Dedifferentiated amniotic fluid mesenchymal stem cell (primary cell): ENCODE measurements around the gene GALNT2.

Source experiments
- DNase-seq: peaks from one replicate; pipeline ENCODE4 v3.0.0-alpha.2; 2016; ENCODE audit errors: extremely low spot score

Gene GALNT2

DNA sequence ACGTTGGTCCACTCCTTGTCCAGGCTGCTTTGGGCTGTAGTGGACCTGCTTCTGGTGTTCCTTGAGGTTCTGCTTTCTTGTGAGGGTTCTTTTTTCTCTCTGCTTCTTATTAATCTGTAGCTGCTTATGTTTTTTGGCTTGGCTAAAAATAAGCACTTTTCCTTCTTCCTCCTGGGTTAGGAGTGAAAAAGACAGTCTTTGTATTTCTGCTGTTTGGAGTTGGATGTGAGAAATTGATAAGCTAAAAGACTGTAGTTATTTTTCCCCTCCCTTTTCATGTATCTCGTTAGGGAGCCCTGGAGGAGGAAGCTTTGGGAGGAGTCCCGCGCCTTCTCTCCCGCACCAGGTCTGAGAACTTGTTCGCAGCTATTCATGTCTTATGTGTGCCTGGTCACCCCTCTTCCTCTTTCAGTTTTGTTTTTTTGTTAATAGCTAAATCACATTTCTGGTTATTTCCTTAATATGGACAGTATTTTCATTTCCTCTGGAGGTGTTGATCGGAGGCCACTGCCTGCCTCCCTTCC, 79.0 kb downstream of the GALNT2 start:
- no peak for DNase-seq

- no peak for DNase-seq
These were observed 79.7 kb downstream of the GALNT2 start for GRCh38 chr1:230146709-230147108.

DNA sequence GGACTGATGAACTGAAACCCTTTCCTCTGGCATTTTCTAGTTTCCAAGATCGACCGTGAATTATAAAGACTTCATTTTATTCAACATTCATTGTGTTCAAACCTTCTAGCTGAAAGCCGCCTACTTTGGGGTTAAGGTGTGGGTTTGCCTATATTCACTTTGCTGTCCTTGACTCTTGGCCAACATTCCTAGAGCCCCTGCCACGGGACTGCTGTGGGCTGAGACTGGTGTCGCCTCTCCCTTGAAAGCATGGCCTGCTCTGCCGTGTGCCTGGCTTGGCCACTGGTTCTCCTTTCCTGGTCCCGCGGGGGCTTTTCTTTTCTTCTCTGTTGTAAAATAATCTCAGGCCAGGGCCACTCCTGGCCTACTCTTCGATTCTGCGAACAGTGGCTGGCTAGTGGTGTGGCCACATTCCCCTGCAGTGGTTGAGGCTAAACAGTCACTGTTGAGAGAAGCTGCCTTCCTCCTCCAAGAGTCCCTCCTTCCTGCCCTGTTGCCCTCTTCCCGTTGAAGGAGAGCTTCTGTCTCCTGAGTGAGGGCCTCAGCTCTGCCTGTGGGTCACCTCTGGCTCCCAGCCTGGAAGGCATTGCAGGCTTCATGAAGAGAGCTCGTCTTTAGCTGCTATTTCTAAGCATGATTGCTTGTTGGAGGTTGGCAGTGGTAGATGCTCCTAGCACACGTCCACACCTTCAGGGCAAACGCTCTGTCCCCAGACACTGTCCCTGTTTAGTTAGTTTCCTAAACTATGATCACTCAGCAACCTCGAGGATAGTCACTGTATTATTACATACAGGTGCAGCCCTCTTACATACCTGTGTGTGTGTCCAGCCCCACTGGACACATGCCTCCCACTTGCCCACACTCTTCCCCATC, 80.5 kb downstream of the GALNT2 start:
- DNase-seq = no peak

GRCh38 chr1:230148126-230148652, 81.2 kb downstream of the GALNT2 start:
- DNase-seq = no peak

GRCh38 chr1:230148768-230149469, 81.9 kb downstream of the GALNT2 start:
- no peak for DNase-seq

GRCh38 chr1:230149751-230150584, 82.9 kb downstream of the GALNT2 start:
- no peak for DNase-seq

DNA sequence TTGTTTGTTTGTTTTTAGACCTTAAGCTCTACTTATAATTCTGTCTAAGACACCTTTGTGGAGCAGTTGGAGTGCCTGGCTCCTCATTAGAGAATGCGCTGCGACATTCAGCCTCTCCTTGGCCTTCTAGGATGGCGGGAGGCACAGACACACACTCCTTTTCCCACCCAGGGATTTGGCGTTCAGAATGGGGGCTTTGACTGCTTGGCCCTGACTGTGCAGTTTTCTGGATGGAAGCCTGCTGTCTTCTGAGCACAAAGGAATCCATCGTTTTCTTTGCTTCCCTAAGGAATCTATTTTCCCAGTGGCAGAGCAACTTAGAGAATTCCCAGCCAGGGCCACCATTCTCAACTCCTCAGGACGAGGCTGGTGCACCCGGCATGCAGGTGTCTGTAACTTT, 83.6 kb downstream of the GALNT2 start:
- DNase-seq = no peak

DNA sequence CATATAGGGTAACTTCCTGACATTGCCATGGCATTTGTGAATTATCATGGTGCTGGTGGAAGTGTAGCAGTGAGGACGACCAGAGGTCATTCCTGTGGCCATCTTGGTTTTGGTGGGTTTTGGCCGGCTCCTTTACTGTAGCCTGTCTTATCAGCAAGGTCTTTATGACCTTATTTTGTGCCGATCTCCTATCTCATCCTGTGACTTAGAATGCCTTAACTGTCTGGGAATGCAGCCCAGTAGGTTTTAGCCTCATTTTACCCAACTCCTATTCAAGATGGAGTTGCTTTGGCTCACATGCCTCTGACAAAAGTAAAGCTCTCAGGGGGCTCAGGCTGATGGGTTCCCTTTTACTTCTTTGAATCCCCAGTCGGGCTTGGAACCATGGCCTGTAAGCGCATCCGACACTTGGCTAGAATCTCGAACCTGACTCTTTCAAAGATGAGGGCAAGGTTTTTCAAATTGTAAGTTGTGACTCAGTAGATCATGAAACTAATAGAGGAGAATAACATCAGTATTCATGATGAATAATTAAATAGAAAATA, 85.0 kb downstream of the GALNT2 start:
- no peak for DNase-seq

DNA sequence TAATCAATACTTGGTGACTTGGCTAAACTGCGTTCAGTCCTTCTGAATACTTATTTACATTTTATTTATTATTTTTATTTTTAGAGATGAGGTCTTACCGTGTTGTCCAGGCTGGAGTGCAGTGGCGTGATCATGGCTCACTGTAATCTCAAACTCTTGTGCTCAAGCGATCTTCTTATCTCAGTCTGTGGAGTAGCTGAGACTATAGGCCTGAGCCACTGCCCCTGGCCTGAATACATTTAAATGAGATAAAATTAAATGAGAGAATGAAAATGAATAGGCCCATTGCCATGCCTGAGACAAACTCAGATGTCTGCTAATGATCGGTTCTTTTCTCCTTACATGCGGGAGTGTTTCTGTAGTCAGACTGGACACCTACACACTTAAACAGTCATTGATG, 86.0 kb downstream of the GALNT2 start:
- no peak for DNase-seq

GRCh38 chr1:230153641-230154296, 86.7 kb downstream of the GALNT2 start:
- no peak for DNase-seq

GRCh38 chr1:230155021-230155420, 88.0 kb downstream of the GALNT2 start:
- no peak for DNase-seq

GRCh38 chr1:230156068-230156467, 89.0 kb downstream of the GALNT2 start:
- DNase-seq = no peak

DNA sequence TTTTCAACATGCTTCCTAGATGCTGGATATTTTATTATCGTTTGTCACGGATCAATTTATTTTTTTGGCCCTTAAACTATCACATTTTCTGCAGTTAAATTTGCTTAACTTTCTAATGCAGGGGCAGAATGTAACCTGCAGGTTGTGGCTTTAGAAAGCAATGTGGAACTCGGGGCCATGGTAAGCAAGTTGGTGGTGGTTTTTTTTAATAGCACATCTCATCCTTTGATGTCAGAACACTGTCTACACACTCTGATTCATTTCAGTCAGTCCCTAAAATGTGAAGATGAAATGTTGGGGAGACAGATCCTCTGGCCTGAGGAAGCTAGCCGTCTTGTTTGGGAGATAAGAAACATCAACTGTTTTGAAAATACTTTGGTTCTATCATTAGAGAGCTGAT, 89.5 kb downstream of the GALNT2 start:
- no peak for DNase-seq

GRCh38 chr1:230157420-230158390, 90.7 kb downstream of the GALNT2 start:
- DNase-seq = no peak

DNA sequence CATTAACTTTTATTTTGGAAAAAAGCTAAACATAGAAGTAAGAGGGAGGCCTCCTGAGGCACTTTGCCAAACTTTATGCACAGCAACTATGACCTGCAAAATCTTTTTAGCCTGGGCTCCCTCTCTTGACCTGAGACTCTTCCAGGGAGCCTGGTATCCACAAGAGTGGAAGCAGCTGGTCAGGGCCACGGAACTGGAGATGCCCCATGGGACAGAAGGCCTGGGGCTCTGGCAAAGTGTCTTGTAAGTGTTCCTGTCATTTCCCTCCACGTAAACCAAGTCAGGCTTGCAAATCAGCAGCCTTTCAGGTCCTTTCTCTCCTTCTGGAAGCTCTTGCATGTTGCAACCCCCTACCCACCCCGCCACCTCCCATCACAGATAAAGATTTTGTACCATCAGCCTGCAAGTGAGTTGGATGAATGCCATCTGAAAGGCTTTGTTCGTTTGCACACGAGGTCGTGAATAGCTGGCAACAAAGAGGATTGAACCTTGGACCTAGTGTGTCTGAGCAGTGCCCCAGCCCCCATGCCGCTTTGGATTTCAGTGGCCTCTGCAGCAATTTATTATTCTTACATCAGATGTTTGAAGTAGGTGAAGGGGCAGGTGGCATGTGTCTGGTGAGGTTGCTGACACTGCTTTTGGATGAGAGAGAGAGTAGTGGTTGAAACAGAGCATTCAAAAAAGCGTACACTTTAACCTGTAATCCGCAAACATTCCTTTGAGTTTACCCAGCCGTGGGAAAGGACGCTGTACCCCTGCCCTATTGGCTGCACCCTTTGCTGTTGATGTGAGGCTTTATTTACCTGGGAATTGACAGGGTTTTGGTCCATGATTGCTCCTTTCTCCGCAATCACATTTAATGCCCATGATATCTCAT, 91.6 kb downstream of the GALNT2 start:
- DNase-seq = no peak

GRCh38 chr1:230159580-230159979, 92.5 kb downstream of the GALNT2 start:
- DNase-seq = no peak

DNA sequence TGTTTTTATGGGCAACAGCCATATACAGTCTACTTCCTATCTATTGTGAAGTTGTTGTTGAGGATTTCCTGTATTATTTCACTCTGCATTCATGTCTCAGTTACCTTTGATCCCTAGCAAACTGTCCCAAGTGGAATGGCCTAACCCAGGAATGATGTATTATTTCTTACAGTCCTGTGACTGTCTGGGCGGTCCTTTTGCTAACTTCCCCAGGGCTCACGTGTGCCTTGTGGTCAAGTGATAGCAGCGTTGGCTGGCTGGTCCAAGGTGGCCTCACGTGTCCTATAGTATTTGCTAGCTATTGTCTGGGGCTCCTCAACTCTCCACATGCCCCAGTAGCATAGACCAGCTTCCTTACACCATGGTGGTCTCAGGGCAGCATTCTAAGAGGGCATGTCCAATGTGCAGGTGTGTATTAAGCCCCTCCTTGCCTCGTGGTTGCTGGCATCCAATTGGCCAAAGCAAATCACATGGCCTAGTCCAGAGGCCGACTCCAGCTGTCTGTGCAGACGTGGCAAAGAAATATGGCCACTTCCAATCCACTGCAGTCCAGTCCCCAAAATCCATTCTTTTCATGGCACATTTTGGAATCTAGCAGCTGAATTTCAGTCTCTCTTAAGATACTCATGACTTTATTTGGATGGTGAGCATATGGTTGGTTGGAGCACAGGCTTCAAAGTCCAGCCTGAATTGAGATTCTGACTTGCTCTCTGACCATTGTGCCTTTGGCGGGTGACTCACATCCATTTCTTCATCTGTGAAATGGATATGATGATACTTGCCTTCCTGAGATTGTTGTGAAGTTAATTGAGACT, 94.1 kb downstream of the GALNT2 start:
- DNase-seq = no peak

DNA sequence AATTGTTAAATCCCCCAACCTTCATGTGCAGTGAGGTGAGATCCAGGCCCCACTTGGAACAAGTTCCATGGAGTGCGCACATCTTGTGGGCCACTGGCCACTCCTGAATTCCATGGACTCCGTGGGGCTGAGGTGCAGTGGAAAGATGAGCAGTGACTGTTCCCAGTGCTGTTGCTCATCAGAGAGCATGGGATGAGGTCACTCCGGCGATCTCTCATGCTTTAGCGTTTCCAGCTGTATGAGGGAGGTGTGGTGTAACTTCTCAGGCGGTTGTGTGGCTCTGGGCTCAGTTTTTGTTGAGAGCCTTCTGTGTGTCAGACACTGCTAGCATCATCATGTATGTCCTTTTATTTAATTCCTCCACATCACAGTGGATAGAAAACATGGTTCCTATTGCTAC, 96.2 kb downstream of the GALNT2 start:
- DNase-seq = no peak
